Sigmoid colon (tissue), 7 donors: ENCODE data around the gene CABLES2. TPM values are rescaled to one million over a fixed set of nuclear protein-coding genes. Genes with fewer than 3 reads are reported as not detected.

Experiments used
- DNase-seq: peaks from one replicate; pipeline ENCODE4 v3.0.0-alpha.2; 2019
- H3K27ac ChIP-seq, 4 donors: fragments of 200-600 bp; sonication (generic); one replicate each; pipeline ENCODE4 v1.5.1; 2016 to 2019; ENCODE audit warnings: mild to moderate bottlenecking in 1 of 4
- H3K27me3 ChIP-seq, 3 donors: fragments of 200-600 bp; sonication (generic); one replicate each; pipeline ENCODE4 v1.5.1; 2019; ENCODE audit warnings: mild to moderate bottlenecking in 1 of 3
- H3K36me3 ChIP-seq, 4 donors: fragments of 200-600 bp; sonication (generic); one replicate each; pipeline ENCODE4 v1.5.1; 2016 to 2019
- H3K4me1 ChIP-seq, 4 donors: fragments of 200-600 bp; sonication (generic); one replicate each; pipeline ENCODE4 v1.5.1; 2017 to 2019
- H3K4me3 ChIP-seq, 4 donors: fragments of 200-600 bp; sonication (generic); one replicate each; pipeline ENCODE4 v1.5.1; 2017 to 2019; ENCODE audit warnings: mild to moderate bottlenecking in 2 of 4, moderate library complexity in 1 of 4
- H3K9me3 ChIP-seq, 4 donors: fragments of 200-600 bp in 3 of 4; sonication (generic) in 3 of 4; one replicate each; pipeline versions ENCODE4 v1.5.1 to v1.6.1; 2013 to 2019
- EP300 ChIP-seq, 4 donors: sonication (generic); formaldehyde crosslinking; IDR thresholded peaks; one replicate each; pipeline ENCODE4 v1.6.1; 2017; ENCODE audit warnings: antibody characterized with exemption in 4 of 4
- POLR2A ChIP-seq, 2 donors: fragments of 450-650 bp; IDR thresholded peaks; one replicate each; pipeline ENCODE4 v1.6.1; 2016; ENCODE audit warnings: antibody characterized with exemption in 2 of 2, mild to moderate bottlenecking in 2 of 2, moderate library complexity in 2 of 2
- POLR2AphosphoS5 ChIP-seq, 4 donors: sonication (generic); formaldehyde crosslinking; IDR thresholded peaks; one replicate each; pipeline ENCODE4 v1.6.1; 2017; ENCODE audit warnings: antibody characterized with exemption in 4 of 4
- WGBS, 2 donors: extraction: QIAGEN DNeasy Blood & Tissue Kit; methylation state at CpG; one replicate each; pipeline ENCODE4 v1.1.7; 2013; 5-methylcytosine and 5-hydroxymethylcytosine counted together
- intact Hi-C: fragments of 100-400 bp; cut with DNase I; formaldehyde crosslinking; loops from one replicate; pipeline ENCODE4 v1.15.1; 2023
- polyA plus RNA-seq, 3 donors: library from polyadenylated mRNA; stranded (reverse); fragments of 200-250 nt; gene quantifications; one replicate each; pipeline ENCODE4 v1.2.3, GENCODE V29; 2013
- total RNA-seq, 4 donors: library from RNA; depleted of rRNA; stranded (reverse); fragments of >200 nt; gene quantifications; one replicate each; pipeline ENCODE4 v1.1.0, GENCODE V29; 2016
- TF ChIP-seq, protein P1 (sequence below), 4 experiments: fragments of 450-650 bp in 3 of 4; fragments of 200-600 bp in 1 of 4; IDR thresholded peaks; one replicate each; pipeline ENCODE4 v1.5.1; 2016 to 2019; ENCODE audit warnings: antibody characterized with exemption in 4 of 4, mild to moderate bottlenecking in 3 of 4, moderate library complexity in 2 of 4
- donor health status: healthy with polysubstance abuse.
- donor health status: Bipolar disorder and iron deficiency.
- donor health status: healthy.

Gene CABLES2
- total and polyA plus RNA-seq, 7 donors: 1.8 to 6.9 (median 3.6) TPM

DNA sequence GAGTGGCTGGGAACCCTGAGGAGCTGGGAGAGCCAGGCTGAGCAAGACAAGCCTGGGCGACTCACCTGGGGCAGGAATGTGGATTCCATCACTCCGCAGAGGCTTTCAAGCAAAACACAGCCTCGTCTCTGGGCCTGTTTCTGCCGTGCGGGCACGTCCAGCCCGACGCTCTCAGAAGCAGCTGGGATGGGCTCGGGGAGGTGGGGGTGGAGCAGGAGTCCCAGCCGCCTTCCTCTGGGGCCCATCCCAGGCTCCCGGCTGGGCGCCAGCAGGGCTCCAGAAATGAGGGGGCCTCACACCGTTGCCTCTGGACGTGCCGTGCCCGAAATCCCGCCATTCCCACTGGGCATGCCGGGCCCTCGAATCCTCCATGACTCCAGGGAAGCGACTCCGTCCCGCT is 28.9 kb downstream of the CABLES2 start:
- no peaks in the 10 kb centered on the region for H3K9me3 ChIP-seq
- H3K4me1 ChIP-seq: peaks cover 0 to 62% (median 56%) of the 10 kb centered on the region in 4 donors
- no peak for TF ChIP-seq POLR2A (IDR thresholded peaks at IDR 0.05)
- no peak for TF ChIP-seq EP300 (IDR thresholded peaks at IDR 0.05)
- TF ChIP-seq, protein P1, sequence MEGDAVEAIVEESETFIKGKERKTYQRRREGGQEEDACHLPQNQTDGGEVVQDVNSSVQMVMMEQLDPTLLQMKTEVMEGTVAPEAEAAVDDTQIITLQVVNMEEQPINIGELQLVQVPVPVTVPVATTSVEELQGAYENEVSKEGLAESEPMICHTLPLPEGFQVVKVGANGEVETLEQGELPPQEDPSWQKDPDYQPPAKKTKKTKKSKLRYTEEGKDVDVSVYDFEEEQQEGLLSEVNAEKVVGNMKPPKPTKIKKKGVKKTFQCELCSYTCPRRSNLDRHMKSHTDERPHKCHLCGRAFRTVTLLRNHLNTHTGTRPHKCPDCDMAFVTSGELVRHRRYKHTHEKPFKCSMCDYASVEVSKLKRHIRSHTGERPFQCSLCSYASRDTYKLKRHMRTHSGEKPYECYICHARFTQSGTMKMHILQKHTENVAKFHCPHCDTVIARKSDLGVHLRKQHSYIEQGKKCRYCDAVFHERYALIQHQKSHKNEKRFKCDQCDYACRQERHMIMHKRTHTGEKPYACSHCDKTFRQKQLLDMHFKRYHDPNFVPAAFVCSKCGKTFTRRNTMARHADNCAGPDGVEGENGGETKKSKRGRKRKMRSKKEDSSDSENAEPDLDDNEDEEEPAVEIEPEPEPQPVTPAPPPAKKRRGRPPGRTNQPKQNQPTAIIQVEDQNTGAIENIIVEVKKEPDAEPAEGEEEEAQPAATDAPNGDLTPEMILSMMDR (IDR thresholded peaks at IDR 0.05): no peak
- no peak for TF ChIP-seq POLR2AphosphoS5 (IDR thresholded peaks at IDR 0.05)
- DNase-seq: no peak
- H3K27me3 ChIP-seq: no peaks in the 10 kb centered on the region
- no peaks in the 10 kb centered on the region for H3K36me3 ChIP-seq
- WGBS, 2 donors: 72 to 75% methylated on average over 22 of the region's 22 CpGs
- intact Hi-C loops: loop anchor here (5.0 kb wide), 1 partner anchor 36 kb away; no protein-coding TSS in a partner anchor
- H3K27ac ChIP-seq: peak overlapping the region; percentile 81 to 99 (median 86)
- no peak overlapping the region for H3K4me3 ChIP-seq

DNA sequence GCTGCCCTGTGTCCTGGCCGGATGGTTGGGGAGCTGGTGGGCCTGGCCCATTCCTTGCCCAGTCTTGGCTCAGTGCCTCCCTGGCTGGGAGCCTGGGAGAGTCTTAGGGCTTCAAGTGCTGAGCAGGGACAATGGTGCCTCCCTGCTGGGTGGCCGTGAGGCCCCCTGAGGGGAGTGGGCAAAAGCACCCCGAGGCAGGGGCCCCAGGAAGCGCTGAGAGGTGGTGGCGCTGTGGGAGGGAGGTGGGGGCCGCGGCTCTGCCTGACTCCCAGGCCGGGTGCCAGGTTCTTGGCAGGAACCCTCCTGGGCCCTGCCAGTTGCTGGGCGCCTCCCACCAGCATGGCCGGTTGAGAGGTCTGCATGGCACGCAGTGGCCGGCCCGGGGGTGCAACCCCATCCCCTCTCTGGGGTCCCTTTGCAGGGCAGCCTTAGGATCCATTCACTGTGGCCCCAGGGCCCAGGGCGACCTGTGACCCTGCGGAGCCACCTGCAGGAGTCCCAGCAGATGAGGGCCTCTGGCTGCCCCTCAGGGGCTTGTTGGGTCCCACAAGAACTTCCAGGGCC is 29.4 kb downstream of the CABLES2 start:
- DNase-seq: peak; percentile 88
- TF ChIP-seq, protein P1 (IDR thresholded peaks at IDR 0.05): no peak
- TF ChIP-seq POLR2AphosphoS5 (IDR thresholded peaks at IDR 0.05) (no peak), EP300 (IDR thresholded peaks at IDR 0.05) (no peak), POLR2A (IDR thresholded peaks at IDR 0.05) (no peak)
- H3K9me3 ChIP-seq: no peaks in the 10 kb centered on the region
- intact Hi-C loops: loop anchor here (2.0 to 5.0 kb wide), 2 partner anchors 35 to 75 kb away; partner anchors contain the start of gene ADRM1
- H3K4me1 ChIP-seq: peaks cover 0 to 64% (median 57%) of the 10 kb centered on the region in 4 donors
- no peak overlapping the region for H3K4me3 ChIP-seq
- H3K36me3 ChIP-seq: no peaks in the 10 kb centered on the region
- no peaks in the 10 kb centered on the region for H3K27me3 ChIP-seq
- peak overlapping the region; percentile 81 to 99 (median 86) for H3K27ac ChIP-seq
- 62 to 72% methylated on average over 15 of the region's 15 CpGs for WGBS, 2 donors

DNA sequence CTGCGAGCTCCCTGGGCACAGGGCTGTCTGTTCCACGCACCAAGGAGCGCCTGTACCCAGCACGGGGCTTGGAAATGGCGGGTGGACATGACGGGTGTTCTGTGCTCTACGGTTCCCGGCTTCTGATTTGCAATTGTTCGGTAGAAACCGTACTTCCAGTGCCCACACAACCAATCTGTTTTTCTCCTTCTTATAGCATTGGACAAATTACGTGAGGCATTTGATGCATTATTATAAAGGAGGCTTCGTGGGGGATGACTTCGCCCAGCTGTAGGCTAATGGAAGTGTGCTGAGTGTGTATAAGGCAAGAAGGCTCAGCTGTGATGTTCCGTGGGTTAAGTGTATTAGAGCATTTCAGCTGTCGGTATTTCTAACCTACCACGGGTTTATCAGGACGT is 30.0 kb downstream of the CABLES2 start:
- WGBS, 2 donors: 85 to 87% methylated on average over 17 of the region's 17 CpGs
- Histone ChIP-seq H3K27ac (peak overlapping the region; percentile 81 to 99 (median 86)), H3K4me3 (no peak overlapping the region), H3K36me3 (no peaks in the 10 kb centered on the region), H3K27me3 (no peaks in the 10 kb centered on the region), H3K9me3 (no peaks in the 10 kb centered on the region), H3K4me1 (peaks cover 0 to 64% (median 59%) of the 10 kb centered on the region in 4 donors)
- no peak for TF ChIP-seq POLR2AphosphoS5 (IDR thresholded peaks at IDR 0.05)
- TF ChIP-seq, protein P1 (IDR thresholded peaks at IDR 0.05): no peak
- TF ChIP-seq POLR2A (IDR thresholded peaks at IDR 0.05): no peak
- no peak for TF ChIP-seq EP300 (IDR thresholded peaks at IDR 0.05)
- intact Hi-C loops: loop anchor here (2.0 to 5.0 kb wide), 2 partner anchors 35 to 74 kb away; partner anchors contain the start of gene ADRM1
- no peak for DNase-seq

DNA sequence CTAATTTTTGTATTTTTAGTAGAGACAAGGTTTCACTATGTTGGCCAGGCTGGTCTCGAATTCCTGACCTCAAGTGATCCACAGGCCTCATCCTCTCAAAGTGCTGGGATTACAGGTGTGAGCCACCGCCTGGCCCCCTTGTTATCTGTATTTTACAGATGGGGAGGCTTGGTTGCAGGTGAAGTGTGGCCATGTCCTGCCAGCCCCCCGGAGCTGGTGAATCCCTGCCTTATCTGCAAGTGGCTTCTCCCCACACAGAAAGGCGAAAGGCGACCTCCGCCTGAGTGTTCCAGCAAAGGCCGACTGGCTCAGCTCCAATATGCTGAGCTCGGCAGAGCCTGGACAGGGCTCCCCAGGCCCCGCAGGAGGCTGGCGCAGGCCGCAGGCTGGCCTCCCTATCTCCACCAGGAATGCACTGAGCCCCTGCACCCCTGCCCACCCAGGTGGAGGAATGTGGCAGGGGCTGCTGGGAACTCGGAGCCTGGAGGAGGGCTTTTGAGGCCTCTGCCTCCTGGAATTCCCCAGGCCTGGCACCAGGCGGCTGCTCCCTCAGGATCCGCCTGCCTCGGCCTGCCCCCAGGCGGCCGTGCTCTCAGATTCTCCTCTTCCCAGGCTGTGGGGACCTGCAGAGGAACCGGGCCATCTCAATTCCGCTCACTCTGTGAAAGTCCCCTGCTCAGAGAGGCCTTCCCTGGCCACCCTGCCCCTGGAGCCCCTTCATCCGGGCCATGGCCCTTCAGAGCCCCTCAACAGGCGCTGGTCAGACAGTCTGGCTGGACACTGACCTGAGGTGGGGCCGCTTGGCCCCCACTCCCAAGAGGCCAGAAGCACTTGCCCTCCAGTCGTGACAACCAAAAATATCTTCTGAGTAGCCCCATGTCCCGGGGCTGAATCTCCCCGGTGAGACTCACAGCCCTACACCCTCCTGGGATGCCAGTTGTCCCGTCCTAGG is 30.7 kb downstream of the CABLES2 start:
- Histone ChIP-seq H3K27ac (peak overlapping the region; percentile 81 to 99 (median 86)), H3K4me3 (no peak overlapping the region)

More for the DNA sequence above, 30.7 kb downstream of the CABLES2 start:
- WGBS, 2 donors: 50 to 70% methylated on average over 26 of the region's 26 CpGs
- TF ChIP-seq EP300 (IDR thresholded peaks at IDR 0.05): peak in 1 of 4 donors; percentile 10
- peak in 2 of 4 donors; percentile 45 to 59 for TF ChIP-seq POLR2AphosphoS5 (IDR thresholded peaks at IDR 0.05)
- TF ChIP-seq, protein P1 (IDR thresholded peaks at IDR 0.05): peak; percentile 63 to 77 (median 71)
- TF ChIP-seq POLR2A (IDR thresholded peaks at IDR 0.05): no peak
- peak; percentile 87 for DNase-seq
- Histone ChIP-seq H3K4me1 (peaks cover 0 to 71% (median 66%) of the 10 kb centered on the region in 4 donors), H3K9me3 (no peaks in the 10 kb centered on the region), H3K27me3 (no peaks in the 10 kb centered on the region), H3K36me3 (no peaks in the 10 kb centered on the region)
- intact Hi-C loops: loop anchor here (1.0 to 5.0 kb wide), 3 partner anchors 24 to 74 kb away; partner anchors contain the start of gene ADRM1
